ENCODE data around the gene HBD.
A peak's percentile ranks its signal among the peaks of the same experiment; 100 is the strongest.

The HBD gene

DNA sequence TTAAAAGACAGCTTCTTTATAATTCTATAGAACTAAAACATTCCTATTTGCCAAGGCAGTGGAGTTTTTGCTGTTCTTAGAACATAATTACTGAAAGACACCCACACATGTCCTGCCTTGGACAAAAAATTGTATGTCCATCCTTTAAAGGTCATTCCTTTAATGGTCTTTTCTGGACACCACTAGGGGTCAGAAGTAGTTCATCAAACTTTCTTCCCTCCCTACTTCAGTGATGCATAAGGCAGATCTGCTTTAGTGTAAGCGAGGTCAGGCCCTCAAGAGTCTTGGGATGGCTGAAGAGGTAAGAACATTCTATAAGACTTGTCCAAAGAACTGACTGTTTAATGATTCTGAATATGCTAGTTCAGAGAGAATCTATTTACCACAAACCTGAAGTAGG lies 29.5 kb downstream of the HBD start:
- DNase-seq, result peak; percentile 76
- Histone ChIP-seq H3K36me3 (replicated peaks; ENCODE audit: insufficient read depth, low read length) (no peaks in the 10 kb centered on the region), H3K9me3 (replicated peaks; ENCODE audit: insufficient read depth, low read length) (no peaks in the 10 kb centered on the region)

DNA sequence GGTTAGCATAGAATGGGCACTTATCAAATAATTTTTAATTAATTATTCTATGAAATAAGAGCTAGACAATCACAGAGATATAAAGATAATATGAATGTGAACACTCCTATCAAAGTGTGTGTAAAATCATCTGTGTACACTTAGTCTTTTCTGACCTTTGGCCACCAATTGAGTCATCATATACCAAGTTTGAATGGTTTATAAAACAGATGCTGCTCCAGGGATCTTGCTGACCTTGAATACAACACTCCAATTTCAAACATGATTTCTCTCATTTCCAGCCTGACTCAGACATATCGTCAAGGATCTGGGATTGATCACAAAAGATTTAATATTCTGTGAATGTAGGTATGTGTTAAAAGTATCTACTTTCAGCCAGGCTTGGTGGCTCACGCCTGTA lies 30.9 kb downstream of the HBD start:
- H3K9me3 ChIP-seq (replicated peaks; ENCODE audit: insufficient read depth, low read length), result no peaks in the 10 kb centered on the region
- no peaks in the 10 kb centered on the region for H4K20me1 ChIP-seq (ENCODE audit: insufficient read depth, low read length)
- no peaks in the 10 kb centered on the region for H3K79me2 ChIP-seq (ENCODE audit: low read length)
- TF ChIP-seq EZH2 (optimal IDR thresholded peaks at IDR 0.05; ENCODE audit: low read depth, low read length), result no peak
- no peak for TF ChIP-seq EZH2phosphoT487 (IDR thresholded peaks at IDR 0.05; ENCODE audit: low read length)
- TF ChIP-seq, protein P1, sequence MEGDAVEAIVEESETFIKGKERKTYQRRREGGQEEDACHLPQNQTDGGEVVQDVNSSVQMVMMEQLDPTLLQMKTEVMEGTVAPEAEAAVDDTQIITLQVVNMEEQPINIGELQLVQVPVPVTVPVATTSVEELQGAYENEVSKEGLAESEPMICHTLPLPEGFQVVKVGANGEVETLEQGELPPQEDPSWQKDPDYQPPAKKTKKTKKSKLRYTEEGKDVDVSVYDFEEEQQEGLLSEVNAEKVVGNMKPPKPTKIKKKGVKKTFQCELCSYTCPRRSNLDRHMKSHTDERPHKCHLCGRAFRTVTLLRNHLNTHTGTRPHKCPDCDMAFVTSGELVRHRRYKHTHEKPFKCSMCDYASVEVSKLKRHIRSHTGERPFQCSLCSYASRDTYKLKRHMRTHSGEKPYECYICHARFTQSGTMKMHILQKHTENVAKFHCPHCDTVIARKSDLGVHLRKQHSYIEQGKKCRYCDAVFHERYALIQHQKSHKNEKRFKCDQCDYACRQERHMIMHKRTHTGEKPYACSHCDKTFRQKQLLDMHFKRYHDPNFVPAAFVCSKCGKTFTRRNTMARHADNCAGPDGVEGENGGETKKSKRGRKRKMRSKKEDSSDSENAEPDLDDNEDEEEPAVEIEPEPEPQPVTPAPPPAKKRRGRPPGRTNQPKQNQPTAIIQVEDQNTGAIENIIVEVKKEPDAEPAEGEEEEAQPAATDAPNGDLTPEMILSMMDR (IDR thresholded peaks at IDR 0.05; ENCODE audit: low read length), result no peak
- H2AFZ ChIP-seq (ENCODE audit: low read length), result no peak overlapping the region
- H3K4me1 ChIP-seq (ENCODE audit: low read length), result no peaks in the 10 kb centered on the region
- no peak overlapping the region for H3K27ac ChIP-seq (ENCODE audit: low read length)
- no peaks in the 10 kb centered on the region for H3K27me3 ChIP-seq (replicated peaks; ENCODE audit: insufficient read depth, low read length)
- H3K36me3 ChIP-seq (replicated peaks; ENCODE audit: insufficient read depth, low read length), result no peaks in the 10 kb centered on the region
- H3K9me2 ChIP-seq (replicated peaks; ENCODE audit: insufficient read depth, low read length), result no peaks in the 10 kb centered on the region
- no peak overlapping the region for H3K9ac ChIP-seq (ENCODE audit: low read length)
- H3F3A ChIP-seq (ENCODE audit: insufficient read depth, low read length), result no peaks in the 10 kb centered on the region
- DNase-seq, result no peak
- no peak overlapping the region for H3K4me3 ChIP-seq (ENCODE audit: low read length)
- H3K4me2 ChIP-seq (ENCODE audit: low read depth, low read length), result no peak overlapping the region

More for the DNA sequence above, 29.5 kb downstream of the HBD start:
- H3K27me3 ChIP-seq (replicated peaks; ENCODE audit: insufficient read depth, low read length), result no peaks in the 10 kb centered on the region
- no peak overlapping the region for H3K4me2 ChIP-seq (ENCODE audit: low read depth, low read length)
- H3K4me3 ChIP-seq (ENCODE audit: low read length), result no peak overlapping the region
- TF ChIP-seq EZH2phosphoT487 (IDR thresholded peaks at IDR 0.05; ENCODE audit: low read length) (no peak), EZH2 (optimal IDR thresholded peaks at IDR 0.05; ENCODE audit: low read depth, low read length) (no peak)
- TF ChIP-seq, protein P1 (IDR thresholded peaks at IDR 0.05; ENCODE audit: low read length), result peak; percentile 67
- no peaks in the 10 kb centered on the region for H3F3A ChIP-seq (ENCODE audit: insufficient read depth, low read length)
- no peak overlapping the region for H2AFZ ChIP-seq (ENCODE audit: low read length)
- no peak overlapping the region for H3K27ac ChIP-seq (ENCODE audit: low read length)
- no peaks in the 10 kb centered on the region for H4K20me1 ChIP-seq (ENCODE audit: insufficient read depth, low read length)
- no peak overlapping the region for H3K9ac ChIP-seq (ENCODE audit: low read length)
- no peaks in the 10 kb centered on the region for H3K4me1 ChIP-seq (ENCODE audit: low read length)
- no peaks in the 10 kb centered on the region for H3K79me2 ChIP-seq (ENCODE audit: low read length)
- H3K9me2 ChIP-seq (replicated peaks; ENCODE audit: insufficient read depth, low read length), result no peaks in the 10 kb centered on the region

DNA sequence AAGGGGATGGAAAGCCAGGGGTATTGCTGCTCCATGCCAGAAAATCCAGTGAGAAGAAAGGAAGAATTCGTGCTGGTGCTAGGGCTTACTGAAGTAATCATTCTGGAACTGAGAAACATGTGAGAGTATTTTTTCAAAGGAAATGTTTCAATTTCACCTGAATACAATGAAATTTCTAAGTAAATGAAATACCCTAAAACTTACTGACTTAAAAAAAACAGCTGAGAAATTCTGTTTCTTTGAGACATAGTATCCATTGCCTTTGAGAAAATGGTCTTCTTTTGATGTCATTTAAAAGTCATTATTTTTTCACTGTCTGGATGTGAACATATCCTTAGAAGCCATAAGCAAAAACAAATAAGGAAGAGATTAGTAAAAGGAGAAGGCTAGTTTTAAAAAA lies 33.7 kb downstream of the HBD start, which contains the start of gene OR51V1:
OR51V1 (minus strand) TSS at position 101 of the 400 bp plus-strand sequence; CDS start at position 101, 0 bp downstream.
- no peak for TF ChIP-seq EZH2phosphoT487 (IDR thresholded peaks at IDR 0.05; ENCODE audit: low read length)
- no peak for TF ChIP-seq EZH2 (optimal IDR thresholded peaks at IDR 0.05; ENCODE audit: low read depth, low read length)
- TF ChIP-seq, protein P1 (IDR thresholded peaks at IDR 0.05; ENCODE audit: low read length), result no peak
- Histone ChIP-seq H2AFZ (ENCODE audit: low read length) (no peak within 1 kb of the TSS), H3K9me2 (replicated peaks; ENCODE audit: insufficient read depth, low read length) (no peaks in the 10 kb centered on the region), H3K4me2 (ENCODE audit: low read depth, low read length) (no peak within 1 kb of the TSS), H3K36me3 (replicated peaks; ENCODE audit: insufficient read depth, low read length) (no peaks in the 10 kb centered on the region), H3F3A (ENCODE audit: insufficient read depth, low read length) (no peaks in the 10 kb centered on the region), H3K9ac (ENCODE audit: low read length) (no peak within 1 kb of the TSS), H3K4me3 (ENCODE audit: low read length) (no peak within 1 kb of the TSS), H4K20me1 (ENCODE audit: insufficient read depth, low read length) (no peaks in the 10 kb centered on the region), H3K27me3 (replicated peaks; ENCODE audit: insufficient read depth, low read length) (no peaks in the 10 kb centered on the region), H3K79me2 (ENCODE audit: low read length) (no peaks in the 10 kb centered on the region), H3K9me3 (replicated peaks; ENCODE audit: insufficient read depth, low read length) (no peaks in the 10 kb centered on the region), H3K27ac (ENCODE audit: low read length) (no peak within 1 kb of the TSS), H3K4me1 (ENCODE audit: low read length) (no peaks in the 10 kb centered on the region)
- no peak for DNase-seq
